Measurements from ENCODE around the gene GOLGA6L2. TPM values are rescaled to one million over a fixed set of nuclear protein-coding genes. Genes with fewer than 3 reads are reported as not detected.

The GOLGA6L2 gene
- total and polyA plus RNA-seq, 2 of the 8 experiments (the other 6 are each of a cell fraction or from before 2014, with no cell fraction given): not detected

DNA sequence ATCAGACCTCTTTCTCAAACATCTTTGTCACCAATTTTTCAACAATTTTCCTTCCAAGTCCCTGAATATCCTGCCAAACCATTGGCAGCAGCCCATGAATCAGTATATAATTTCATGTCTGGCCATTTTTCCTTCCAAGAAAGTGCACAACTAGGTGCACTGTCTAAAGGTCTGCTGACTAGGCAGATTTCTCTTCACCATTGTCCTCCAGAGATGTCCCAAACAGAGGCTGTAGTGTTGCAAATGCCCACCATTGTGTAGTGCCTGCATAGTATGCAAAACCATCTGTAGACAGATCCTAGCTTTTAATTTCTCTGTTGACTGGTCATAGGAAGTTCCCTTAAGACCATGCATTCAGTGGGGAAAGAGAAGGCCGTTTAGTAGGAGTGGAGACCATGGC lies 25.0 kb upstream of the GOLGA6L2 start:
- no peak overlapping the region for H3K4me3 ChIP-seq (ENCODE audit: extremely low read depth in 1 of 4, insufficient read depth in 2 of 4, low read depth in 3 of 4, low read length in 4 of 4)
- H4K8ac ChIP-seq (ENCODE audit: extremely low read depth, insufficient read depth, low read length): no peak overlapping the region
- no peak overlapping the region for H2BK15ac ChIP-seq (ENCODE audit: low read length)
- no peaks in the 10 kb centered on the region for H3K79me2 ChIP-seq (ENCODE audit: control insufficient read depth in 1 of 2, insufficient read depth in 2 of 2, low read length in 2 of 2)
- FAIRE-seq (no peak), DNase-seq (ENCODE audit: low read depth in 1 of 2, low spot score in 2 of 2) (no peak)
- no peak overlapping the region for H3K23ac ChIP-seq (ENCODE audit: insufficient read length)
- no peak overlapping the region for H2AFZ ChIP-seq (ENCODE audit: low read length)
- H3K9me3 ChIP-seq (ENCODE audit: insufficient read depth in 2 of 2, low read depth in 1 of 2, low read length in 1 of 2): peaks cover 11 to 49% of the 10 kb centered on the region in 2 experiments
- no peak overlapping the region for H2BK20ac ChIP-seq (ENCODE audit: low read length)
- CTCF ChIA-PET (ENCODE audit: partially characterized antibody): interaction anchor here (0.7 kb wide), 1 partner anchor 12 kb away, joined by 4 read pairs; no protein-coding TSS in a partner anchor
- no peak overlapping the region for H3K56ac ChIP-seq (replicated peaks; ENCODE audit: insufficient read length, low read depth, low read length)
- 78% methylated on average over 1 of the region's 1 CpG; no CpG with 5 or more reads in 1 of the 2 experiments for WGBS, 2 experiments (ENCODE audit: extremely low coverage in 1 of 2, insufficient coverage in 1 of 2, insufficient read length in 1 of 2, insufficient replicate concordance in 2 of 2, low coverage in 1 of 2, low lambda C conversion rate in 2 of 2, missing lambda C conversion rate in 1 of 2)
- H3K23me2 ChIP-seq (ENCODE audit: low read depth, low read length): no peaks in the 10 kb centered on the region
- no peak overlapping the region for H2BK5ac ChIP-seq (ENCODE audit: low read depth, low read length)
- no peaks in the 10 kb centered on the region for H3K4me1 ChIP-seq (replicated peaks in 1 of 4; ENCODE audit: control insufficient read depth in 3 of 4, insufficient read depth in 4 of 4, low read length in 3 of 4)
- H3K27me3 ChIP-seq (replicated peaks in 1 of 4; ENCODE audit: control insufficient read depth in 3 of 4, extremely low read depth in 1 of 4, insufficient read depth in 3 of 4, low read length in 3 of 4): no peaks in the 10 kb centered on the region
- no peaks in the 10 kb centered on the region for H3K36me3 ChIP-seq (ENCODE audit: control insufficient read depth in 2 of 4, insufficient read depth in 4 of 4, low read length in 3 of 4)
- TF ChIP-seq, protein P1, sequence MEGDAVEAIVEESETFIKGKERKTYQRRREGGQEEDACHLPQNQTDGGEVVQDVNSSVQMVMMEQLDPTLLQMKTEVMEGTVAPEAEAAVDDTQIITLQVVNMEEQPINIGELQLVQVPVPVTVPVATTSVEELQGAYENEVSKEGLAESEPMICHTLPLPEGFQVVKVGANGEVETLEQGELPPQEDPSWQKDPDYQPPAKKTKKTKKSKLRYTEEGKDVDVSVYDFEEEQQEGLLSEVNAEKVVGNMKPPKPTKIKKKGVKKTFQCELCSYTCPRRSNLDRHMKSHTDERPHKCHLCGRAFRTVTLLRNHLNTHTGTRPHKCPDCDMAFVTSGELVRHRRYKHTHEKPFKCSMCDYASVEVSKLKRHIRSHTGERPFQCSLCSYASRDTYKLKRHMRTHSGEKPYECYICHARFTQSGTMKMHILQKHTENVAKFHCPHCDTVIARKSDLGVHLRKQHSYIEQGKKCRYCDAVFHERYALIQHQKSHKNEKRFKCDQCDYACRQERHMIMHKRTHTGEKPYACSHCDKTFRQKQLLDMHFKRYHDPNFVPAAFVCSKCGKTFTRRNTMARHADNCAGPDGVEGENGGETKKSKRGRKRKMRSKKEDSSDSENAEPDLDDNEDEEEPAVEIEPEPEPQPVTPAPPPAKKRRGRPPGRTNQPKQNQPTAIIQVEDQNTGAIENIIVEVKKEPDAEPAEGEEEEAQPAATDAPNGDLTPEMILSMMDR (IDR thresholded peaks at IDR 0.05; ENCODE audit: control extremely low read depth in 1 of 3, insufficient read depth in 1 of 3, low read depth in 1 of 3, low read length in 3 of 3): no peak
- TF ChIP-seq TAF7 (optimal IDR thresholded peaks at IDR 0.05; ENCODE audit: borderline replicate concordance, low read depth, low read length) (no peak), BCL11A (IDR thresholded peaks at IDR 0.05; ENCODE audit: low read depth in 2 of 2, low read length in 2 of 2) (no peak), MAFK (IDR thresholded peaks at IDR 0.05; ENCODE audit: low read depth, low read length) (peak; percentile 31; the same call in 1 of the 2 replicates)
- no peak overlapping the region for H2BK120ac ChIP-seq (replicated peaks; ENCODE audit: low read depth, low read length)
- POLR2A ChIA-PET (ENCODE audit: partially characterized antibody): no interaction called here
- H3K79me1 ChIP-seq (ENCODE audit: low read depth, low read length): no peaks in the 10 kb centered on the region
- no peak overlapping the region for H2AK5ac ChIP-seq (ENCODE audit: low read depth, low read length)
- no peak overlapping the region for H2BK12ac ChIP-seq (ENCODE audit: low read depth, low read length)
- no peak overlapping the region for H3K9ac ChIP-seq (replicated peaks in 1 of 4; ENCODE audit: extremely low read depth in 1 of 4, low read depth in 3 of 4, low read length in 3 of 4)
- no peaks in the 10 kb centered on the region for H4K20me1 ChIP-seq (replicated peaks in 1 of 2; ENCODE audit: control insufficient read depth in 1 of 2, insufficient read depth in 2 of 2, low read length in 2 of 2)
- H4K91ac ChIP-seq (replicated peaks; ENCODE audit: insufficient read length, low read length): no peak overlapping the region
- H4K5ac ChIP-seq (ENCODE audit: insufficient read length, low read depth, low read length): no peak overlapping the region
- H3K18ac ChIP-seq (ENCODE audit: extremely low read depth, low read length): no peak overlapping the region
- no peak overlapping the region for H3K4ac ChIP-seq (replicated peaks; ENCODE audit: insufficient read length, low read depth, low read length)
- no peak overlapping the region for H3K14ac ChIP-seq (ENCODE audit: insufficient read length)
- H3K4me2 ChIP-seq (ENCODE audit: insufficient read depth in 1 of 2, low read depth in 2 of 2, low read length in 2 of 2): no peak overlapping the region
- no peak overlapping the region for H3K27ac ChIP-seq (ENCODE audit: low read depth, low read length)

All from H1 (cell line).